ENCODE measurements around the gene RLN1.
"Not testable (repeated sequence)": the region's sequence is repeated elsewhere in the genome, so short reads cannot be mapped to it uniquely, and the experiment has no call there.

Gene RLN1, protein sequence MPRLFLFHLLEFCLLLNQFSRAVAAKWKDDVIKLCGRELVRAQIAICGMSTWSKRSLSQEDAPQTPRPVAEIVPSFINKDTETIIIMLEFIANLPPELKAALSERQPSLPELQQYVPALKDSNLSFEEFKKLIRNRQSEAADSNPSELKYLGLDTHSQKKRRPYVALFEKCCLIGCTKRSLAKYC

DNA sequence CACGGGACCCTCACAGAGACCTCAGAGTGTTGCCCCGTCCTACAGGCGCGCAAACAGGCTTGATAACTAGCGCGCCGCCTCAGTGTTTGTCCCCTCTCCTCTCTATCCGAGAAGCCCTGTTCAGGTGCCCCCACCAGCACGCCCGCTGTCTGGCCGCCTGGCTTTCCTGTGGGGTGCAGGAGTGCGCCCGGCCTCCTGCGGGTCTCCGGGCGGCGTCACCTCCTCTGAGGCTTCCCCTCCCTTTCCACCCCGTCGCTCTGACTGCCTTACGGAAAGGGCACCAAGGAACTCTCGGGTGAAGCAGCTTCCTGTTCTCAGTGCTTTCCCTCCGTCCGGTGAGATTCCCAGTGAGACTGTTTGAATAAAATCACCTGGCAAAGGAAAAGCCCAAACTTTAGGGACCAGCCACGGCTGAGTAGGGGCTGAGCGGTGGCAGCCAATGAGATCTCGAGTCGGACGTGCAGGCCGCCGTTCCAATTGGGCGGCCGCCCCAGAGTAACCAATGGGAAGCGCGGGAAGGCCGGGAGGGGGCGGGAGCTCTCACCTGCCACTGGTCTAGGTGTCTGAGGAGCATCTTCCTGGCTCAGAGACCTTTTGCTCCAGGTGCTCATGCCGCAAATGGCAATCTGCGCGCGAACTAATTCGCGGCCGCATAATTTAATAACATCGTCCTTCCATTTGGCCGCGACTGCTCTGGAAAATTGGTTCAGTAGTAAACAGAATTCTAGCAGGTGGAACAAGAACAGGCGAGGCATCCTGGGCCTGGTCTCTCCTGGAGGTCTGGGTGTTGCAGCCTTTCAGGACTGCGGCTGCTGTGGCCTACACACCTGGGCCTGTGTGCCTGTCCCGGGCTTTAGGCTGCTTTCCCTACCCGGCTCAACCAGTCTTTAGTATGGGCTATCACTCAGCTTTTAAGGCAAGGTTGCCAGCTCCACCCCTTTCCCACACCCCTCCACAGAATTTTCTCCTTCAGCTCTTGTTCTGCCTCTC is at the start of gene RLN1:
Gene RLN1 (minus strand): TSS at position 885 of the 990 bp plus-strand sequence. CDS start 130 bp downstream, at position 755.
- not testable (repeated sequence) for DNase-seq (ENCODE audit: low read depth in 2 of 2)

DNA sequence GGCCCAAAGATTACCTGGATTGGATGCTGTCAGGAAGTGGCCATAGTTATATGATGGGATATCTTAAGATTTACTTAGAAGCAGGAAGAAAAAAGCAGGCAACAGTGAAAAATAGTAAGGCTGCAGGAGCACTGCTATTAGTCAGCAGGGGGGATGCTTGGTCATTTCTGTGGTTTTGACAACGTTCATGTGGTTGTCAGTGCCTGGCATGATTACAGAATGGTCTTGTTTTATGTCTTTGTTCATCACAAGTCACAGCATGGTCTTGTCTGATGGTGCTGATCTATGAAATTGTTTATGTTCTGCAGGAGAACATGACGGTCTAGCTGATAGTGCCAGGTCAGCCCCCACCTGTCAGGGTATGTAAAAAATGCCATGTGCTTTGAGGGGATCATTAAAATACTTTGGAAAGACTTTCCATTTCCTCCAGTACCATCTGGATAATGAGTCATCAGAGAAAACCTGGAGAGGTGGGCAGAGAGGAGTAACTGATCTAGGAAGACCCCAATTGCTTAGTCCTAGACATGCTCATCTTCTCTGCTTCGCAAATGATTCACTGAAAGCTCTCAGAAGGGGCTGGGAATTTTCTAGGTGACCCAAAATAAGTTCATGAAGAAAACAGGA is 49.5 kb upstream of the RLN1 start:
- no peak for DNase-seq (ENCODE audit: low read depth in 2 of 2)

DNA sequence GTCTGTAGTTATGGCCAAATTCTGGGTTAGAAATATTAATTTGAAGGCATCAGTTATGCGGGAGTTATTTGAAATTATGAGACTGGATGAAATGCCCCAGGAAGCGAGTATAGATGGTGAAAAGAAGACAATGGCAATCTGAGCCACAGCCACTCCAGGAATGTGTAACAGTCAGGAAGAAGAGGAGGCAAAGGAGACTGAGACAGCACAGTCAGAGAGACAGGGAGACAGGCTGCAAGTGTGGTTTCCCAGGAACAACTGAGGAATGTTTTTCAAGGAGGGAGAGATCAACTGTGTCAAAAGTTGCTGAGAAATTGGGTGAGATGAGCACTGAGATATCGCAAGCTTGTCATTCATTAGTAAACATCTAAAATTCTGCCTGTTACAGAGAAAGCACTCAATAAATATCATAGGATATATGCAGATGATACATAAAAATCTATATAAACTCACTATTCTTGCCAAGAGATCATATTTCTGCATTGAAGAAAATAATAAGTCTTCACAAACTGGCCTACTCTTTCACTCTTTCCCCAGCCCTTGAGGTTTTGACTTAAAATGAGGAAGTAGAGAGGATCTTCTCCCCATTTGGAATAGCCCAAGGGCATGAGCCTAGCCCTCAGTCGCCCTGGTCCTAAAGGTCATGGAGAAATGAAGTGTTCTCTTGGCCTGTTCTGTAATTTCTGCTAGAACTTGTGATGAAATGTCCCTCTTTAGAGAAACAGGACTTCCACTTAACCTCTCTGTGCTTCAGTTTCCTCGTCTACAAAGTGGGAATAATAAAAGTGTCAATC is 48.5 kb upstream of the RLN1 start:
- no peak for DNase-seq (ENCODE audit: low read depth in 2 of 2)

DNA sequence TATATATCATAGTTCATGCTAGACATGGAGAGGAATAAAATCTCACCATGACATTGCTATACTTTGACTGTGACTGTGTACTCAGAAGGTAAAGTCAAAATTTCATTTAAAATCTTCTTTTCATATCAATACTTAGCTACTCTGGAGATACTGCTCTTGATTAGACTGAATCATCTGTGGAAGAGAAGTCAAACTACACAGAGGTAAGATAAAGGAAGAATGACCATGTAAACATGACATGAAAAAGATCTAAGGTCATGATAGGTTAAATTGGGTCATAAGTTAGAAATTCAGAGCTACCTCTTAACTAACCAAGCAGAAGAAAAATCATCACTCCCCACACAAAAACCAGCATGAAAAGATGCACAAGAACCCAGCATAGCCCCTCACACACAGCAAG is 44.8 kb upstream of the RLN1 start:
- no peak for DNase-seq (ENCODE audit: low read depth in 2 of 2)

DNA sequence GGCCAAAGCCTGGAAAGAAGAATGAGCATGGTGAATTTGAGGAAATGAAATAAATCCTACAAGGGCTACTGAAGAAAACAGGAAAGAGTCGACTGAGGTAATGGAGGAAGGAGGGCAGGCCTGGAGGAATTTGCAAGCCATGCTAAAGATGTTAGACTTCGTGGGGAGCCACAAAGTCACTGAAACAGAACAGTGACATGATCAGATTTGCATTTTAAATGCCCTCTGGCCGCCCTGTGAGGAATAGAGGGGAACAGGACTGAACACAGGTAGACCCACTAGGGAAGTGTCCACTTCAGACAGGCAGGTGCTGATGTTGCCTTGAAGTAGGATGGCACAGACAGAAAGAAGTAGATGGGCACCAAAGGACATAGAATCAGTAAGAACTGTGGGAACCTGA is 42.8 kb upstream of the RLN1 start:
- no peak for DNase-seq (ENCODE audit: low read depth in 2 of 2)

DNA sequence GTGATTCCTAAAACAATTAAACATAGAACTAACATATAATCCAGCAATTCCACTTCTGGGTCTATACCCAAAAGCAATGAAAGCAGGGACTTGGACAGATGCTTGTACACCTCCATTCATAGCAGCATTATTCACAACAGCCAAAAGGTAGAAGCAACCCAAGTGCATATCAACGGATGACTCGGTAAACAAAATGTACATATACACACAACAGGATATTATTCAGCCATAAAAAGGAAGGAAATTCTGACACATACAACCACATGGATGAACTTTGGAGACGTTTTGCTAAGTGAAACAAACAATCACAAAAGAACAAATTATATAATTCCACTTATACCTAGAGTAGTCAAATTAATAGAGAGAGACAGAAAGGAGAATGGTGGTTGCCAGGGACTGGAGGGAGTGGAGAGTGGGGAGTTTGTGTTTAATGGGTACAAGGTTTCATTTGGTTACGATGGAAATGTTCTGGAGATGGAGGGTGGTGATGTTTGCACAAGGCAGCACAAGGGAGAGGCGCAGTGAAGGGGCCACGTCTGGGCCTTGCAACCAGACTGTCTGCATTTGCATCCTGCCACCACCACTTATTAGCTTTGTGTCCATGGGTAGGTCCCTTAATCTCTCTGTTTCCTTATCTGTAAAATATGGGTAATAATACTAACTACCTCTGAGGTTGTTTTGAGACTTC is 36.3 kb upstream of the RLN1 start:
- DNase-seq (ENCODE audit: low read depth in 2 of 2): no peak

DNA sequence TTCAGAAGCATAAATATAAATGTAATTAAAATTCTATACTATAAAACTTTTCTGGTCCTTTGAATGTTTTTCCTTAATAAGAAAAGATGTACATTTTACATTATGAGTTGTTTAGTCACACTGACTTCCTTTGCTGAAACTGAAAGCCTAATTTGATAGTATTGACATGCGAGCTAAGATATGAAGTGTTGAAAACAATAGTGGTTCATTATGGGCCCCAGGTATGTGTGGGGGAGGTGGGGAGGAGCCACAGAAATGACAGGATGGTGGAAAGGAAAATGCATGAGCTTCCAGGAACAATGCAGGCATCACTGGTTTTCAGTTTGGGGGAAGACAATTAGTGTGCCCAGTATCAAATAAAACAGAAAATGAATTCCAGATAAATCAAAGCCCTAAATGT is 35.4 kb upstream of the RLN1 start:
- DNase-seq (ENCODE audit: low read depth in 2 of 2): no peak

DNA sequence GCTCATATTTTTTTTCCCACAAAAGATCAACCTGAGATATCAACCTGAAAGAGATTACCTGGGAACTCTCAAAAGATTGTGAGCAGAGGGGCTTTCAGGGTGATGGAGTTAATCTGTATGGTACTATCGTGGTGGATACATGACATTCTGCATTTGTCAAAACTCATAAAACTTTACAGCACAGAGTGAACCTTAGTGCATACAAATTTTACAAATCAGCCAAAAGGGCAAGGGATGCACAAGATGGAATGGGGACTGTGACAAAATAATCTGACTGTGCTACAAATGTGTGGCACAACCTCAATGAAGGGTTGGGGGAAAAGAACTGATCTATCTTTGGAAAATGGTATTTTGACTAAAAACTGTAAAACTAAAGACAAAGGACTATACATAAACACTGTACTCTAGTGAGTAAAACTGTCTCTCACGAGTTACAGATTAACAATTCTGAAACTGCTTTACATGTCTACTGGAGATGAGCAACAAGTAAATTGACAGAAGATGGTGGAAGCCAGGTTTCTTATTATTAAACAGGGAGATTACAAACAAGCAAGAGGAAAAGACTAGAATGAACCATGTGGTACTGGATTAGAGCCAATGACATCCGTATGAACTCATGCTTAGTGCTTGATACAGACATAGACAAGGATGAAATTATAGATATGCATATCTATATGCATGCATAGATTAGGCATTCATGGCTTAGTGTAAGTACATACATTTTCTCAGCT is 24.8 kb upstream of the RLN1 start:
- no peak for DNase-seq (ENCODE audit: low read depth in 2 of 2)

DNA sequence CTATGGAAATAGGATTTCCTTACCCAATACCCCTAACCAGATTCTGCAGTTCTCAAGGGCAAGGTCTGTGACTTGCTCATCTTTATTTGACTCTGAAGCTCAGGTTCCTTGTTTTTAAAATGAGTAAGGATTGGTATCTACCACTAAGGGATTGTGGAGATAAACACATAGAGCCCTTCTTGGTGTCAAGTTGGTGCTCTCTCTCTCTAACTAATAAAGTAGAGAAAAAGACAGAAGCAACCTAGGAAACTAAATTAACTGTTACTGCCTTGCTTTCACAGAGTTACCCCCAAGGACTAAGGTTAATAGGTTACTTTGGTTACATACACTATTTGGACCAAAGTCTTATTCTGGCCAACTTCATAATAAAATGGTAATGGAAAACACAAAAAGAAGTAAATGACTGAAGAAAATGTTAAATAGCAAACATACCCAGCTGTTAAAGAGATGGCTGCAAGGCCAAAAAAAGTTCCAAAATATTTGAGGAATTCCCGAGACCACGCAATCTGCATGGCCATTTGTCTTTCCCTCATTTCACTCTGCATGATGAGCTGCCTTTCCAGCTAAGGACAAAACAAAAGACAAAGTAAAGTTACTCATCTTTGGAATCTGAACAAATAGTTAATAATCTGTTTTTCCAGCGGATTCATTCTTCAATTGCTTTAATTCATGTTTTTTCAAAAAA is 21.8 kb upstream of the RLN1 start:
- no peak for DNase-seq (ENCODE audit: low read depth in 2 of 2)

DNA sequence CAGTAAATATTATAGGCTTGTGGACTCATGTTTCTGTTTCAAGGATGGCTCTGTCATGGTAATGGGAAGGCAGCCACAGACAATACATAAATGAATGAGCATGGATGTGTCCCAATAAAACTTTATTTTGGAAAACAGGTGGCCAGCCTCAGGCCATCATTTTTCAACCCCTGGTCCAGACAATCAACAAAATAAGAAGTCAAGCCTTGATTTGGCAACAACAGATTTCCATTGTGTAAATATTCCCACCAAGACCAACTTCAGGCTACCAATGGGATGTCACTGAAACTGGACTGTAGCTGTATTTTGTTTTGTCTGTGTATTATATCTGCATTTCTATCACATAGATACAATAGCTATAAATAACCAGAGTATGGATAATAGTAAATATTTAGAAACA is 20.7 kb upstream of the RLN1 start:
- DNase-seq (ENCODE audit: low read depth in 2 of 2): no peak

DNA sequence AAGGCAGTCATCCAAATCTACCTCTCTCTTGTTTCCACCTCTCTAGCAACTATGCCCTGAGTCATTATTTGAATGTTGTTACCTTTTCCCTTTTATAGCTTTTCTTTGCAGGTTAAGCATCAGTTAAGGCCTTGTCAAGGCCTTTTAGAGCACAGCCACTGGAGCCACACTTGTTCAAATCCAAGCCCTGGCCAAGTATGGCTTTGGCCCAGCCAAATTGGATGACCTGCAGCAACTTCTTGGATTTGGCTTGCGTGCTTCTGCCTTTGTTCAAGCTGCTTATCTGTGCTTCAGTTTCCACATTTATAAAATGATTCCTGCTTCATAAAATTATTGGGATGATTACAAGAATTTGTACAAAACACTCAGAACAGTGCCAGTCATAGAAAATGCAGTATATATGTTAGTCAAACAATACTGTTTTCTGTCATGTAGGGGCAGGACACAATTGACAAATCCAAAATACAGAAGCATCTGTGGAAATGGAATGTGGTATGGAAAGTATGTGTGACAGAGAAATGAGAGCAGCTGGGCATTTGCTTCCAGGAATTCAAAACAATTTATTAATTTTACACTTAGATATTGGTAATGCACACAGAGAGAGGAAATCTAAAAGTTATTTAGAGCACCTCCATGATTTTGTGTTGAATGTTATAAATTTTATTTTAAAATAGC is 17.9 kb upstream of the RLN1 start:
- DNase-seq (ENCODE audit: low read depth in 2 of 2): no peak

DNA sequence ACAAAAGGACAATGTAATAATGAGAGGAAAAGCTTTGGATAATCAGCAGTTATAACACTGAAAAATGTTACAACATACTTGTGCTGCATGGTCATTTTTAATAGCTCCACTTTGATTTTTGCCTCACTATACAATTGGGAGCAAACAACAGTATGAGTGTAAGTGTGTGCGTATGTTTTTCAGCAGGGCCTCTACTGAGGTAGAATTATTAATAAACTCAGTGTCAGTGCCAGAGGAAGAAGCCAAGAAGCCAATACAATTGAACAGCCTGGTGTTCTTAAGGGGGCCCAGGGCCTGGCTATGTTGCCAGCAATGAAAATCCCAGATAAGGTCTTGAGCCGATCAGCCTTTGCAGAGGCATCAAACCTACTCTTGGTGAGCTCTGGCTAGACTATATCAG is 16.1 kb upstream of the RLN1 start:
- DNase-seq (ENCODE audit: low read depth in 2 of 2): no peak

DNA sequence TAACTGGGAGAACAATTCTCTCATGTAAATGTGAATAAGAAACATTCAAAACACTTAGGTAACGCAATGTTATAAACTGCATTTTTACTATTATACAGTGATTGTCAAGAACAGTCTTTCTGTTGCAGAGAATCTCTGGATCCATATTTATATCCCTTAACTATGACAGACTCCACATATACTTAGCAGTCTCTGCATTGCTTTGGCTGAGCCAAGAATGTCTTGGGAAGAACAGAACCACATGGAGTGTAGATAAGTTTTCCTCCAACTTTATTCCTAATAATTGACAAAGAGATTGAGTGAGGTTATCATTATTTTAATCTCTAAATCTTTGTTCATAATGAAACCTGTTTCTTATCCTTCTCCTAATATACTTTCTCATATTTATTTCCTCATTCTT is 15.6 kb upstream of the RLN1 start:
- DNase-seq (ENCODE audit: low read depth in 2 of 2): no peak

DNA sequence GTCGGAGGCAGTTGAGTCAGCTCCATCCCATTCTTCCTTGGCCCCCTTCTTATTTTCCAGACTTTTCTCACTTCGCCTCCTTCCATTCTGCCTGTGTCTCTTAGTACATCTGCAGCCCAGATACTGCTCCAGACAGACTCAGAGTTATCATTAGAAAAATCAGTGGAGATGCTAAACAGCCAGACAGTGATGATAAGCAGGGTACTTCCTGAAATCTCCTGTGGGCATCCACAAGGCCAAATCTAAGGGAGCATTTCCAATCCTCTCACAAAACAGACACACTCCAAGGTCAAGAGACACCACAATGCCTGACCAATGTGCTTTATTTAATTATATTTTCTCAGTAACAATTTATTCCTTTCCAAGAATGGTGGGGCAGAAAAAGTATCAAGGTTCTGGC is 14.5 kb upstream of the RLN1 start:
- no peak for DNase-seq (ENCODE audit: low read depth in 2 of 2)

DNA sequence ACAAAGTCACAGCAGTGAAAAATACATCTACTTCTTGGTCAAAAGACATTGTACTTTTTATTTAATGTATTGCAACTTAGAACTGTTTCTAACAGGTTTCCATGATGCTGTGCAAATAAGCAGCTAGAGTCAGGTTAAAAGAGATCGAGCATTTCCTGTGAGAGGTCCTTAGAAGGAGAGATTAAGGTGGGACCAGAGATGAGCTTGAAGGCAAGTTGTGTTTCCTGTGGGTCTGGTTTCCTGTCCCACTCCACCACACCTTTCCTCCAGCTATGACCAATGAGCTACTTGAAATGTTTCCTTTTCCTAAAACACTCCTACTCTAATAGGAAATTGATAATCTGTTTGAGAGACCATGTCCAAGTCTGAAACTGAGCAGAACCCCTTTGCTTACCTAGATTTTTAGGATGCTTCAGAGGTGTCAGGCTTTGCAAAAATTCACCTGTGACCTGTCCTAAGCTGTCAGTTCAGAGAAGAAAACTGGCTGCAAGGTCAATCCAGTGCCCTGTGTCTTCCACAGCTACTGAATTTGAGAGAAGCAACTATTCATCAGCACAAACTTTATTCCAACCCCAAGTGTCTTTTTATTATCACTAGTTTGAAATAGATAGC is 13.1 kb upstream of the RLN1 start:
- DNase-seq (ENCODE audit: low read depth in 2 of 2): no peak

DNA sequence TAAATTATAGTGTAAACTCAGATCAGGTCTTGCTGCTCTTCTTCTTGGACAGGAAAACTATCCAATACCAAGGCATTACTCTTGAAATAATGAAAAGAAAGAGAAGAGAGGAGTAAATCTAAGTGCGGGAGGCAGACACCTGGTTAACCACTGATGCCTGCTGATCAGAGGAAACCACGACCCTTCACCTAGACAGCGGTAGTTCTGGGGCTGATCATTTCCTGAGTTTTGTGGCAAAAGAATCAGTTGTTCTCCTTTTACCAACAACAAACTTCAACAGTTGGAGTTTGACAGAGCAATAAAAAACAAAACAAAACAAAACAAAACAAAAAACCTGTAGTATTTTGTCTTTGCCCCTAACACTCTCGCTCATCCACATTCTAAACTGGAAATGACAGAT is 3.0 kb downstream of the RLN1 start:
- no peak for DNase-seq (ENCODE audit: low read depth in 2 of 2)

DNA sequence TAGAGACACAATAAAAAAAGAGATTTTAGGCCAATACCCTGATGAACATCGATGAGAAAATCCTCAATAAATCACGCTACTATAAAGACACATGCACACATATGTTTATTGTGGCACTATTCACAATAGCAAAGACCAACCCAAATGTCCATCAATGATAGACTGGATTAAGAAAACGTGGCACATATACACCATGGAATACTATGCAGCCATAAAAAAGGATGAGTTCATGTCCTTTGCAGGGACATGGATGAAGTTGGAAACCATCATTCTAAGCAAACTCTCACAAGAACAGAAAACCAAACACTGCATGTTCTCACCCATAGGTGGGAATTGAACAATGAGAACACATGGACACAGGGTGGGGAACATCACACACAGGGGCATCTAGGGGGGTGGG is 8.4 kb downstream of the RLN1 start:
- DNase-seq (ENCODE audit: low read depth in 2 of 2): not testable (repeated sequence)

DNA sequence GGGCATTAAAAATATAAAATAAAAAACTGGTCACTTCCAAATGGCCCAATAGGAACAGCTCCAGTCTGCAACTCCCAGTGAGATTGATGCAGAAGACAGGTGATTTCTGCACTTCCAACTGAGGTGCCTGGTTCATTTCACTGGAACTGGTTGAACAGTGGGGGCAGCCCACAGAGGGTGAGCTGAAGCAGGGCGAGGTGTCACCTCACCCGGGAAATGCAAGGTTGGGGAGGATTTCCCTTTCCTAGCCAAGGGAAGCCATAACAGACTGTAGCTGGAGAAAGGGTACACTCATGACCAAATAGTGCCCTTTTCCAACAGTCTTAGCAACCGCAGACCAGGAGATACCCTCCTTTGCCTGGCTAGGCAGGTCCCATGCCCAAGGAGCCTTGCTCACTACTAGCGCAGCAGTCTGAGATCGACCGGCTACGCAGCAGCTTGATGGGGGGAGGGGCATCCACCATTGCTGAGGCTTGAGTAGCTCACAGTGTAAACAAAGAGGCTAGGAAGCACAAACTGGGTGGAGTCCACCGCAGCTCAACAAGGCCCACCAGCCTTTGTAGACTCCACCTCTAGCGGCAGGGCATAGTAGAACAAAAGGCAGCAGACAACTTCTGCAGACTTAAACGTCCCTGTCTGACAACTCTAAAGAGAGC is 12.7 kb downstream of the RLN1 start:
- no peak for DNase-seq (ENCODE audit: low read depth in 2 of 2)

DNA sequence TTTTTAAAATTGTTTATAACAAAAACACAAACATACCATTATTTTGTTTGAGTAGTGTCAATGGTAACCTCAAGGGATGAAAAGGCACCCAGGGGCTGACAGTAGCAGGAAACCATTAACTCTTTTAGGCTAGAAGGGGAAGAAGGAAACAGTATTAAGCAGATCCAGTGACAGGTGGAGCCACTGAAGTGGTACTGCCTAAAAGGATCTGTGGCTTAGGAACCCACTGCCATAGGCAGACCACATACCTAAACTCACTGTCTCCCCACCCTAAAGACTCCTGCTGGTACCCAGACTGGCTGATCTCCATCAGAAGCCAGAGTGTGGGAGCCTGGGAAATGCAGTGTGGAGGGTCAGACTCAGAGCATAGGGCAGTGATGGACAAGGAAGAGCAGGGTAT is 13.5 kb downstream of the RLN1 start:
- DNase-seq (ENCODE audit: low read depth in 2 of 2): no peak
